Germinal center (tissue), 1 donor: ENCODE results near the gene LITAFD.
"Not testable (repeated sequence)": the region's sequence is repeated elsewhere in the genome, so short reads cannot be mapped to it uniquely, and the experiment has no call there.

Experiments
- DNase-seq: peaks from one replicate; pipeline ENCODE4 v3.0.0; 2012; ENCODE audit warnings: mixed read lengths, low spot score

The LITAFD gene

DNA sequence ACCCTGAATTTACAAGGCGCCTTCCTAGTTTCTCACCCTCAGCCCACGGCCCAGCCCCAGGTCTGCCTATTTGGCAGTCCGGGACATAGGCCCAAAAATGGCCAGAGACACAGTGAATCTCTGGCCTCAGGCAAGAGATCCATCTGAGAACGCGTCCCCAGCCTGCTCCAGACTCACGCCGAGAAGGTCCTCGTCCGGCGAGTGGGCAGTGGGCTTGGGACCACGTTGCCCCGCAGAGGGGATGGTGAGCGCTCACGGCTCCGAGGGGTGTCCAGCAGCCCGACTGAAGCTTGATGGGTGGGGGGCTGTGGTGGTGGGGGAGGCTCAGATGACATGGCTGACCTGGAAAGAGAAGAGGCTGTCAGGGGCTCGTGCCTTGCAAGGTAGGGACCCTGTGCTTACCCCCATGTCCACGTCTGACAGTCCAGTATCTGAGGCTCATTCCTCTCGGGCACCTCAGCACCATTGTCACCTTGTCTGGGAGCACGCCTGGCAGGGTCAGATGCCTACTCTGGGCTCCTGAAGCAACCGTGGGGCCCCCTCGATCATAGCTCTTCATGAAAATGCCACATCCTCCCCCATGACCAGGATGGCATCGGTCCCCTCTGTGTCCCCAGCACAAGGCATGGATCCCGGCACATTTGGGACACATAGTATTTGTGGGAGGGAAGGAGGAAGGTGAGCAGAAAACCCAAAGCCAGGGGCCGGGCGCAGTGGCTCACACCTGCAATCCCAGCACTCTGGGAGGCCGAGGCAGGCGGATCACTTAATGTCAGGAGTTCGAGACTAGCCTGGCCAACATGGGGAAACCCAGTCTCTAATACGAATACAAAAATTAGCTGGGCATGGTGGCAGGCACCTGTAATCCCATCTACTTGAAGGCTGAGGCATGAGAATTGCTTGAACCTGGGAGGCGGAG is 22.9 kb upstream of the LITAFD start:
- DNase-seq = no peak

DNA sequence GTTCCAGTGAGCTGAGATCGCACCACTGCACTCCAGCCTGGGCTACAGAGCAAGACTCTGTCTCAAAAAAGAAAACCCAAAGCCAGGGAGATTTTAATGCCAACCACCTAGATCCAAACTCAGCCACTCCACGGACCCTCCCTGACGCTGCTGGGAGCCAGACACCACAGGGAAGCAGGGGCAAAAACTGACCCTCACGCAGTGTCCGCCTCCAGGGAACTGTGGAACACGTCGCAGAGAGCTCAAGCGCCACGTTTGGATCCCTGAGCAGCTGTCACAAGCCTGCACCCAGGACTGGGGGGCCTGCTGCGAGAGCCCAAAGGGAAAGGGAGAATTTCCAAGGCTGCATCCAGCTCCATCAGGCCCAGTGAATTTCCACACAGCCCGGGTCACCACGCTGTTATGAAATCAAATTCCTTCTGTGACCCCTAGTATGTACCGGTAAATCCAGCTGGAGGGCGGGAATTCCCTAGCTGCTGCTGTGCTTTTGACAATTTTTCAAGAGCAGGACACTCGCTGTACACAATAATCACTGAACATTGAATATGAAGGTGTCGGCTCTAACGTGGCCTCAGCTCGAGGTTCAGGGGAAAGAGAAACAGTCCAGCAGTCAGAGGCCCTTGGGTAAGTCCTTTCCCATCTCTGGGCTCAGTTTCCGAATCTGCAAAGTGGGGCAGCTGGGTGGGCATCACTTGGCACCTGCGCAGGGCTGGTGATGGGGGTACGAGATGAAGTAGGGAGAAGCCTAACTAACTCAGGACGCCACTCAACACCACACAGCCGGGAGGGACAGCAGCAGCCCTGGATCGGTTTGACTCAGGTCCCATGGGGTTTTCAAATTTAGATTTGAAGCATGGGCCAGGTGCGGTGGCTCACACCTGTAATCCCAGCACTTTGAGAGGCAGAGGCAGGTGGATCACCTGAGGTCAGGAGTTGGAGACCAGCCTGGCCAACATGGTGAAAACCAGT is 22.0 kb upstream of the LITAFD start:
- DNase-seq = no peak

DNA sequence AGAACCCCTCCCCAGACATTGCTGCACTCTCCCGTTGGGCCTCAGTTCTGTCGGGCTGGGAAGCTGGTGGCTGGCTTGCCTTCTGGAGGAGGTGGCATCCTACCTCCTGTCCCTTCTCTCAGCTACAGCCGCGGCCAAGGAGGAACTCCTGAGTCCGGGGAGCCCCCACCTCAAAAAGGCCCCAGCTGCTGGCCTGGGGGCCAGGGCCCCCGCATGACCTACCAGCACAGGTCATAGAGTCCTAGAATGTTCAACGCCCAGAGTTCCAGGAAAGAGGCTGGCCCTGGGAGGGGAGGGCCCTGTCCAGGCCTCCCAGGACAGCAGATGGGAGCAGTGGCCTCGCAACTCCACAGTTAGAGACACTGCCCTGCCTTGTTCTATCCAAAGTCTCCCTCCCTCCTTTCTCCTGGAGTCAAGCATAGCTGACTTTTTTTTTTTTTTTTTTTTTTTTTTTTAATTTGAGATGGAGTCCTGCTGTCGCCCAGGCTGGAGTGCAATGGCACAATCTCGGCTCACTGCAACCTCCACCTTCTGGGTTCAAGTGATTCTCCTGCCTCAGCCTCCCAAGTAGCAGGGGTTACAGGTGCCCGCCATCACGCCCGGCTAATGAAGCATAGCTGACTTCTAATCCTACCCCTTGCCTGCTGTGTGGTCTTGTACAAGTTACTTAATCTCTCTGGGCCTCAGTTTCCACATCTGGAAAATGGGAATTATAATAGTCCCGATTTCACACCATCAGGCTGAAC is 20.4 kb upstream of the LITAFD start:
- DNase-seq = no peak

- DNase-seq = no peak
Observed at GRCh38 chr16:8862309-8863130, 19.6 kb upstream of the LITAFD start.

GRCh38 chr16:8863594-8864424 is 18.3 kb upstream of the LITAFD start:
- no peak for DNase-seq

DNA sequence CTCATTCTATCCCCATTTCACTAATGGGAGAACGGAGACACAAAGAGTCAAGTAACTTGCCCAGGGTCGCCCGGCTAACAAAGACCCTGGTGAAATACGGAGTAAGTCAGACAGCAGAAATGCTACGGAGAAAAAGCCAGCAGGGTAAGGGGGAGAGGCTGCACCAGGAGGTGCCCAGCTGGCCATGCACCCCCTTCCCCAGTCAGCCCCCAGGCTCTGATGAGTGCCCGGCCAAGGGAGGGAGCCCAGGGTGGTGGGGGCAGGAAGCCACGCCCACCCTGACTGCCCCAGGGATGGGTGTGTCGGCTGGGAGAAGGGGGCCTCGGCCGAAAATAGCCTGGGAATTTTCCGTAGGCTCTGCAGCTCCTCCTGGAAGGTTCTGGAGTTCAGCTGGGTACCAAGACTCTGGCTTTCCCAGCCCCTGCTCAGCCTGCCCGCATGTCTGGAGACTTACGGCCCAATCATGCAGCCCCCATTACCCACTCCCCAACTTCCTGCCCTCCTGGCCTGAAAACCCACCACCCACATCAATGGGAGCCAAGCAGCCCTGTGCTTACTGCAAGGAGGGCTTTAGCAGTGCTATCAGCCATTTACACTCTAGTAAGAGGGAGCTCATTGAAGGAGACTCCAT is 17.6 kb upstream of the LITAFD start:
- DNase-seq = no peak

- no peak for DNase-seq
Observed at GRCh38 chr16:8865145-8865882, 16.8 kb upstream of the LITAFD start.

DNA sequence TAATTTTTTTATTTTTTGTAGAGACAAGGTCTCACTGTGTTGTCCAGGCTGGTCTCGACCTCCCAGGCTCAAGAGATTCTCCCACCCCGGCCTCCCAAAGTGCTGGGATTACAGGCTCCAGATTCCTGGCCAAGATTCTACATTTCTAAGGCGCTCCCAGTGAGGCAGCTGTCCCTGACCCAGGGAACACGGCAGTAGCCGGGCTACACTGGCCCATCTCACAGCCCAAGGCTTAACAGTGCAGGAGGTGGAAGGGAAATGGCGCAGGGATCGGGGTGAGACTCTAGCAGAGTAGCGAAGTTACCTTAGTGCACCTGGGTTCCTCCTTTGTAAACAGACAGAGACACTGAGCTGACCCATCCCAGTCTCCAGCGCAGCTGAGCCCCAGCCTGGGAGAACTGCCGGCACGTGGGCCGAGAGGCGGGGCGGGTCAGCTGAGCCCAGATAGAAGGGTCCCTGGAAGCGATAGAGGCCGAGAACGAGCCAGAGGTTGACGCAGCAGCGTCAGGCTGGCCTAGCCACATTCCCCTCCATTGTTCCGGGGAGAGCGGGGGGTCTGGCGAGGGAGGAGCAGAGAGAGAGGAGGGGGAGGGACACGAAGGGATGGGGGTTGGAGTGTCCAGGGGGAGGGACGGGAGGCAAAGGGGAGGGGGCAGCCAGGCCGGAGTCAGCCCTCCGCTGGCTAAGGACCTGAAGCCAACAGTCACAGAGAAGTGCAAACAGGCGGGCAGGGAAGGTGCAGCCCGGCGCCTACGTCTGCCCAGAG is 15.8 kb upstream of the LITAFD start:
- DNase-seq = no peak

GRCh38 chr16:8866884-8867215 is 15.3 kb upstream of the LITAFD start:
- no peak for DNase-seq

DNA sequence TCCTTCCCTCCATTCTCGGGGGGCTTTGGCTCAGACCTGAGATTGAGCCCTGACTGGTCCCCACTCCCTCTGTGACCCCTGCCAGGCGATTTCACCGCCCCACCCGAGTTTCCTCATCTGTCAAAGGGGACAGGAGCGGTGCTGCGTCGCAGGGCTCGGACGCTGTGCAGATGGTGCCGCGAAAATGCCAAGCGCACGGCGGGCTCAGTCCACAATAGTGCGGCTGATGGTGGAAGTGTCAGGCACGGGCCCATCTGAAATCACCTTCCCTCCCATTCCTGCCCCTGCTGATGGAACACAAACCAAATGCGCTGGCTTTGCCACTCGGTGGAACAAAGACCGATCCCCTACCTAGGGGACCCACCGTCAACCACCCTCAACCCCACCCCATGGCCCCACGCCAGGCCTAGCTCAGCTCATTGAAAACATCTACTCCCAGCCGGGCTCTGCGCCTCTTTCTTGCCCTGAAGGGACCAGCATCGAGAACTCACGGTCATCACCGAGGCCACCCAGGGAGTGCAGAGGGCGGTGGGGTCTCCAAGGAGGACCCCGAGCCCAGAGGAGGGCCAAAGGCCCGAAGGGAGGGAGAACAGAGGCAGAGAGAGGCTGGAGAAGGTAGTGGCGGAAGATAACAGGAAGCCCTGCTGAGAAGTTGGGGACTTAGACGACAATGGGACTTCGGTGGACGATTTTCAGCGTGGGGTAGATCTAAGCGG is 14.8 kb upstream of the LITAFD start:
- peak; percentile 48 for DNase-seq

GRCh38 chr16:8867932-8868415 is 14.2 kb upstream of the LITAFD start:
- no peak for DNase-seq

DNA sequence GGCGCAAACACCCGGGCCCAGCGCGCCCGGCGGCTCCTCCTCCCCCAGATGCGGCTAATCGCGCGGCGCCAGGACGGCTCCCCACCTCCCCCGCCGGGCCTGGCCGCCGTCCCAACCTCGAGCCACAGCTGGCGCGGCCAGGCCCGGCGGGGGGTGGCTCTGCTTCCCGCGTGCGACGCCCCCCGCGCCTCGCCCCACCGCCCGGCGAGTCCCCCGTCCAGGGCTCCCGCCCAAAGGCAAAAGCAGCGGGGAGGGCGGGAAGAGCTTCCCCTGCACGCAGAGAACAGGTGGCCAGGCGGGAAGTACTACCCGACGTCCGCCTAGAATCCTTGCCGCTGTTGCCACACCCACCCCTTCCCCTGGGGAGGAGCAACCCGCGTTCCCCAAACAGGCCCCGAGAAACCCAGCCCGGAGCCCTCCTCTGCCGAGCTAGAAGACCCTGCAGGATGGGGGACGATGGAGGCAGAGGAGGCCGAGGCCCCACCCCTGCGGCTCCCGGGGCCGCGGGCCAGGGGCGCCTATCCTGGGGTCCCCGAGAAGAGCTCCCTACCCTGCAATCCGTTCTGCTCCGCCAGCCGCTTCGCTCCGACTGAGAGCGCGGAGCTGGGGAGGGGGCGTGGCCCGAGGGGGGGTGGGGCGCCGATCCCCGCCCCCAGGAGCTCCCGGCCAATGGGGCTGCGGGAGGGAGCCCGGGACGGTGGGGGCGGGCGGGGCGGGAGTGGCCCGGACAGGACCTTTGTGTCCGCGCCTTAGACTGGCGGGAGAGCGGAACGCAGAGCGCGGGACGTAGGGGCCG is 13.5 kb upstream of the LITAFD start, which contains the start of gene CARHSP1:
CARHSP1 (minus strand) TSS at position 591 of the 796 bp plus-strand sequence. CDS start 9,678 bp downstream, outside the sequence.
- DNase-seq = peak; percentile 97

GRCh38 chr16:8869212-8869987 is 12.8 kb upstream of the LITAFD start:
- DNase-seq = peak; percentile 42

DNA sequence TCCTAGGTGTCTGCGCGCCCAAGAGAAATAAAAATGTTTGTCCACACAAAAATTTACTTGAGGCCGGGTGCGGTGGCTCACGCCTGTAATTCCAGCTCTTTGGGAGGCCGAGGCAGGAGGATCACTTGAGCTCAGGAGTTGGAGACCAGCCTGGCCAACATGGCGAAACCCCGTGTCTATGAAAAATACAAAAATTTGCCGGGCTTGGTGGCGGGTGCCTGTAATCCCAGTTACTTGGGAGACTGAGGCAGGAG is 12.2 kb upstream of the LITAFD start:
- DNase-seq = not testable (repeated sequence)

- no peak for DNase-seq
Observed at GRCh38 chr16:8872071-8872470, 10.1 kb upstream of the LITAFD start.
